ENCODE measurements around the gene LRRC61.

Gene LRRC61

GRCh38 chr7:150337659-150338081, 14.5 kb downstream of the LRRC61 start:
- Histone ChIP-seq H3K27ac (no peak overlapping the region), H2AFZ (ENCODE audit: low read depth) (no peak overlapping the region), H3K4me1 (ENCODE audit: low read depth, poor library complexity, severe bottlenecking) (no peaks in the 10 kb centered on the region), H4K20me1 (ENCODE audit: insufficient read depth) (no peaks in the 10 kb centered on the region), H3K4me3 (IDR thresholded peaks at IDR 0.05; ENCODE audit: insufficient read depth, low read depth, low read length) (no peak overlapping the region), H3K9ac (no peak overlapping the region), H3K79me2 (ENCODE audit: insufficient read depth, low read depth) (no peaks in the 10 kb centered on the region), H3K27me3 (ENCODE audit: insufficient read depth, low read depth) (no peaks in the 10 kb centered on the region), H3K36me3 (ENCODE audit: insufficient read depth) (no peaks in the 10 kb centered on the region), H3K4me2 (no peak overlapping the region)
- no peak for TF ChIP-seq CTCF (conservative IDR thresholded peaks at IDR 0.05; ENCODE audit: low read depth, low read length)

- H3K27ac ChIP-seq, result no peak overlapping the region
- H4K20me1 ChIP-seq (ENCODE audit: insufficient read depth), result no peaks in the 10 kb centered on the region
- H3K4me1 ChIP-seq (ENCODE audit: low read depth, poor library complexity, severe bottlenecking), result no peaks in the 10 kb centered on the region
- H3K4me3 ChIP-seq (IDR thresholded peaks at IDR 0.05; ENCODE audit: insufficient read depth, low read depth, low read length), result no peak overlapping the region
- H3K27me3 ChIP-seq (ENCODE audit: insufficient read depth, low read depth), result no peaks in the 10 kb centered on the region
- no peaks in the 10 kb centered on the region for H3K79me2 ChIP-seq (ENCODE audit: insufficient read depth, low read depth)
- no peak overlapping the region for H3K4me2 ChIP-seq
- no peak overlapping the region for H3K9ac ChIP-seq
- no peaks in the 10 kb centered on the region for H3K36me3 ChIP-seq (ENCODE audit: insufficient read depth)
- no peak overlapping the region for H2AFZ ChIP-seq (ENCODE audit: low read depth)
- TF ChIP-seq CTCF (conservative IDR thresholded peaks at IDR 0.05; ENCODE audit: low read depth, low read length), result no peak
Observed at GRCh38 chr7:150338166-150338829, 15.1 kb downstream of the LRRC61 start.

GRCh38 chr7:150339409-150339809, 16.3 kb downstream of the LRRC61 start:
- no peak for TF ChIP-seq CTCF (conservative IDR thresholded peaks at IDR 0.05; ENCODE audit: low read depth, low read length)
- no peak overlapping the region for H3K27ac ChIP-seq
- no peaks in the 10 kb centered on the region for H3K36me3 ChIP-seq (ENCODE audit: insufficient read depth)
- no peaks in the 10 kb centered on the region for H4K20me1 ChIP-seq (ENCODE audit: insufficient read depth)
- no peak overlapping the region for H3K4me2 ChIP-seq
- H3K79me2 ChIP-seq (ENCODE audit: insufficient read depth, low read depth), result no peaks in the 10 kb centered on the region
- no peaks in the 10 kb centered on the region for H3K27me3 ChIP-seq (ENCODE audit: insufficient read depth, low read depth)
- H3K4me1 ChIP-seq (ENCODE audit: low read depth, poor library complexity, severe bottlenecking), result no peaks in the 10 kb centered on the region
- H3K4me3 ChIP-seq (IDR thresholded peaks at IDR 0.05; ENCODE audit: insufficient read depth, low read depth, low read length), result no peak overlapping the region
- H3K9ac ChIP-seq, result no peak overlapping the region
- no peak overlapping the region for H2AFZ ChIP-seq (ENCODE audit: low read depth)

GRCh38 chr7:150340024-150340749, 17.0 kb downstream of the LRRC61 start:
- Histone ChIP-seq H3K27ac (no peak overlapping the region), H3K4me3 (IDR thresholded peaks at IDR 0.05; ENCODE audit: insufficient read depth, low read depth, low read length) (no peak overlapping the region), H3K79me2 (ENCODE audit: insufficient read depth, low read depth) (no peaks in the 10 kb centered on the region), H3K27me3 (ENCODE audit: insufficient read depth, low read depth) (no peaks in the 10 kb centered on the region), H3K4me2 (no peak overlapping the region), H3K9ac (no peak overlapping the region), H2AFZ (ENCODE audit: low read depth) (no peak overlapping the region), H4K20me1 (ENCODE audit: insufficient read depth) (no peaks in the 10 kb centered on the region), H3K4me1 (ENCODE audit: low read depth, poor library complexity, severe bottlenecking) (no peaks in the 10 kb centered on the region), H3K36me3 (ENCODE audit: insufficient read depth) (no peaks in the 10 kb centered on the region)
- no peak for TF ChIP-seq CTCF (conservative IDR thresholded peaks at IDR 0.05; ENCODE audit: low read depth, low read length)

All from KMS-11 (cell line).